GM21528 (cell line): ENCODE results near the gene LARGE1.

Experiments
- ATAC-seq: cut with Tn5 transposase; IDR thresholded peaks from one replicate; pipeline ENCODE4 v1.9.1; 2021; ENCODE audit warnings: mild to moderate bottlenecking, moderate library complexity; ENCODE audit not compliant: unreplicated experiment, low FRiP score

The LARGE1 gene

GRCh38 chr22:33227791-33228190 is 692.5 kb downstream of the LARGE1 start:
- no peak for ATAC-seq

GRCh38 chr22:33224841-33225240 is 695.4 kb downstream of the LARGE1 start:
- no peak for ATAC-seq
